PC-3 (cell line): Measurements from ENCODE around the gene ARNT2. TPM values are rescaled to one million over a fixed set of nuclear protein-coding genes. Genes with fewer than 3 reads are reported as not detected.

Source experiments
- ATAC-seq: fragments of 200-7000 bp; cut with Tn5 transposase; 2 replicates; pipeline ENCODE4 v1.9.1; 2020; ENCODE audit warnings: mild to moderate bottlenecking, moderate library complexity
- BruUV-seq: library from RNA; stranded (reverse); fragments of 400-500 nt; replicated peaks from 2 replicates; lab custom pipeline; 2021; lab: Mats Ljungman, UMichigan
- CTCF ChIA-PET: fragments of 300-600 bp; sonication (Branson Sonifier 250); formaldehyde crosslinking; loops from one replicate; lab custom pipeline; 2022; ENCODE audit warnings: antibody characterized with exemption; lab: Charles Lee
- POLR2A ChIA-PET: fragments of 300-600 bp; sonication (Branson Sonifier 250); formaldehyde crosslinking; loops from one replicate; lab custom pipeline; 2022; ENCODE audit warnings: antibody characterized with exemption; ENCODE audit not compliant: unreplicated experiment; lab: Charles Lee
- DNase-seq: peaks from one replicate; pipeline ENCODE4 v3.0.0-alpha.2; 2015
- H2AFZ ChIP-seq: fragments of 300-600 bp; sonication (generic); 2 replicates; pipeline ENCODE4 v1.6.0; 2016; ENCODE audit warnings: antibody characterized with exemption, low read length
- H3F3A ChIP-seq: fragments of 300-600 bp; sonication (generic); one replicate; pipeline ENCODE4 v1.6.0; 2017; ENCODE audit warnings: antibody characterized with exemption, low read length, control low read depth, mild to moderate bottlenecking; ENCODE audit not compliant: unreplicated experiment
- H3K27ac ChIP-seq: fragments of 300-600 bp; sonication (generic); 2 replicates; pipeline ENCODE4 v1.5.1; 2016; ENCODE audit warnings: mild to moderate bottlenecking, low read length
- H3K27me3 ChIP-seq: fragments of 300-600 bp; sonication (generic); 2 replicates; pipeline ENCODE4 v1.6.1; 2016; ENCODE audit warnings: low read length, mixed read lengths
- H3K36me3 ChIP-seq: fragments of 300-600 bp; sonication (generic); 2 replicates; pipeline ENCODE4 v1.6.1; 2016; ENCODE audit warnings: low read depth, mixed run types, low read length, mixed read lengths
- H3K4me1 ChIP-seq: fragments of 300-600 bp; sonication (generic); 2 replicates; pipeline ENCODE4 v1.5.1; 2016; ENCODE audit warnings: low read length; ENCODE audit not compliant: insufficient read depth
- H3K4me2 ChIP-seq: fragments of 300-600 bp; sonication (generic); 2 replicates; pipeline ENCODE4 v1.6.0; 2016; ENCODE audit warnings: low read length
- H3K4me3 ChIP-seq: fragments of 300-600 bp; sonication (generic); 2 replicates; pipeline ENCODE4 v1.5.1; 2016; ENCODE audit warnings: mild to moderate bottlenecking, low read length, mixed read lengths
- H3K79me2 ChIP-seq: fragments of 300-600 bp; sonication (generic); 2 replicates; pipeline ENCODE4 v1.6.1; 2017; ENCODE audit warnings: low read length, mixed read lengths
- H3K9ac ChIP-seq: fragments of 300-600 bp; sonication (generic); 2 replicates; pipeline ENCODE4 v1.6.0; 2016; ENCODE audit warnings: mild to moderate bottlenecking, low read length
- H3K9me2 ChIP-seq: fragments of 300-600 bp; sonication (generic); replicated peaks from 2 replicates; pipeline ENCODE4 v1.6.1; 2016; ENCODE audit warnings: mixed run types, low read length, mixed read lengths
- H3K9me3 ChIP-seq: fragments of 300-600 bp; sonication (generic); 2 replicates; pipeline ENCODE4 v1.6.1; 2016; ENCODE audit warnings: low read length, mixed read lengths
- H4K20me1 ChIP-seq: fragments of 300-600 bp; sonication (generic); 2 replicates; pipeline ENCODE4 v1.6.1; 2016; ENCODE audit warnings: low read length, mixed read lengths
- CTCF ChIP-seq: fragments of 300-600 bp; sonication (generic); conservative IDR thresholded peaks from 2 replicates; pipeline ENCODE4 v1.5.1; 2017; ENCODE audit warnings: antibody characterized with exemption, low read depth, mild to moderate bottlenecking, low read length
- EZH2 ChIP-seq: fragments of 300-600 bp; sonication (generic); IDR thresholded peaks from one replicate; pipeline ENCODE4 v1.6.1; 2017; ENCODE audit warnings: antibody characterized with exemption, mild to moderate bottlenecking, low read length; ENCODE audit not compliant: unreplicated experiment
- EZH2phosphoT487 ChIP-seq: fragments of 300-600 bp; sonication (generic); IDR thresholded peaks from 2 replicates; pipeline ENCODE4 v1.6.1; 2018; ENCODE audit warnings: mild to moderate bottlenecking, antibody characterized with exemption, low read length, borderline replicate concordance
- intact Hi-C: fragments of 100-400 bp; cut with micrococcal nuclease; formaldehyde crosslinking; loops from 2 replicates; pipeline ENCODE4 v1.9.0; 2023
- total RNA-seq: library from RNA; depleted of rRNA; stranded (reverse); fragments of >200 nt; gene quantifications from 2 replicates; pipeline ENCODE4 v1.2.3, GENCODE V29; 2014

ARNT2 gene
- total RNA-seq, 1 experiment from 2014 or later = 0.11 TPM

GRCh38 chr15:80638553-80639167, 234.5 kb downstream of the ARNT2 start:
- H3F3A ChIP-seq = no peaks in the 10 kb centered on the region
- H3K79me2 ChIP-seq = no peaks in the 10 kb centered on the region
- intact Hi-C loops = no loop called here
- H3K27me3 ChIP-seq = no peaks in the 10 kb centered on the region
- no TSS peak for BruUV-seq
- no peak for TF ChIP-seq EZH2
- no peak for TF ChIP-seq EZH2phosphoT487
- TF ChIP-seq CTCF = no peak
- ATAC-seq (no peak), DNase-seq (no peak)
- POLR2A ChIA-PET = interaction anchor here (0.6 kb wide), 1 partner anchor 9 kb away, joined by 3 read pairs; no protein-coding TSS in a partner anchor
- H3K9ac ChIP-seq = no peak overlapping the region
- no peaks in the 10 kb centered on the region for H3K4me1 ChIP-seq
- H3K9me2 ChIP-seq = no peaks in the 10 kb centered on the region
- no peak overlapping the region for H3K27ac ChIP-seq
- 0 out of 2 replicates have a peak, but pooled peaks cover 5% of the 10 kb centered on the region for H3K9me3 ChIP-seq
- no peak overlapping the region for H2AFZ ChIP-seq
- no peaks in the 10 kb centered on the region for H3K36me3 ChIP-seq
- CTCF ChIA-PET = no interaction called here
- no peak overlapping the region for H3K4me3 ChIP-seq
- H4K20me1 ChIP-seq = no peaks in the 10 kb centered on the region
- no peak overlapping the region for H3K4me2 ChIP-seq

DNA sequence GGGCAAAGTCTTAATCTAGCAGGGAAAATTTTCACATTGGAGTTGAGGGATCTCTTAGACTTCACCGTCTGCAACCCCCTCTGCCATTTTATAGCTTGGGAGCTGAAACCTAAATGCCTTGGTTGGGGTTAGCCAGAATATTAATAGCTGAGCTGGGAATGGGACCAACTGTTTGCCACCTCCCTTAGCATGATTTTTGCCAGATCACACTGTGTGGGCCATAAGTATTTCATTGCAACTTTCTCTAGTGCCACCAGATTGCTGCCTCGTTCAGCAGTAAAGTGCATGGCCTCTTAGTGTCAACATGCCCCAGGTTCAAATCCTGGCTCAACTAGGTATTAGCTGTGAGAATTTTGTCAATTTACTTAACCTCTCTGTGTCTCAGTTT, 235.0 kb downstream of the ARNT2 start:
- H3K27me3 ChIP-seq = no peaks in the 10 kb centered on the region
- H3K79me2 ChIP-seq = no peaks in the 10 kb centered on the region
- no peaks in the 10 kb centered on the region for H3F3A ChIP-seq
- intact Hi-C loops = no loop called here
- H3K27ac ChIP-seq = no peak overlapping the region
- H3K9ac ChIP-seq = no peak overlapping the region
- H4K20me1 ChIP-seq = no peaks in the 10 kb centered on the region
- H3K9me2 ChIP-seq = no peaks in the 10 kb centered on the region
- H3K4me1 ChIP-seq = no peaks in the 10 kb centered on the region
- H3K9me3 ChIP-seq = 0 out of 2 replicates have a peak, but pooled peaks cover 5% of the 10 kb centered on the region
- POLR2A ChIA-PET = no interaction called here
- H2AFZ ChIP-seq = no peak overlapping the region
- CTCF ChIA-PET = no interaction called here
- H3K4me3 ChIP-seq = no peak overlapping the region
- no peak for DNase-seq
- TF ChIP-seq EZH2phosphoT487 (no peak), EZH2 (no peak), CTCF (no peak)
- no peak for ATAC-seq
- H3K36me3 ChIP-seq = no peaks in the 10 kb centered on the region
- BruUV-seq = no TSS peak
- H3K4me2 ChIP-seq = no peak overlapping the region

DNA sequence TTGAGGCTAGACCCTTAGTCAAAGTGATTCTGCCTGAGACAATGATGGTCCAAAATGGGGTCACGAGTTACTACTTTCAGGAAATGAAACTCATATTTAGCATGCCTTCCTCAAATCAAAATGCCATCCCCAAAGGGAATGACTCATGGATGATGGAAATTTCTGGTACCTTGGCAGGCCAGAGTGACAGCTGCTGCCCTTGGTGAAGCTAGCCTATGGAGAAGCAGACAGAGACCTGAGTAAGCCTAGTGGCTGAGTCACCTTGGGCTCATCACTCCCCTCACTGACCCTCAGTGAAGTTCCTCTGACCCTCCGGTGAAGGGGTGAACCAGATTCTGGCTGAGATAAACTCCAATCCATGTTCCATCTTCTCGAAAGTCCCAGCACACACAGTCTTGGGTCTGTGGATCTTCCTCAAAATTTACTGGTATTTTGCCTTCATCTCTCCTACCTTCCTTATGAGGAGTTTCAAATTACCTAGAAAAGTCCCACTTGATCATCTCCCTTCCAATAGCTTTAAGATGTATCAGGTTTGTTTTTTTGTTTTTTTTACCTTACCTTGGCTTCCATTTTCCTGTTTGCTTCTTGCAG, 236.4 kb downstream of the ARNT2 start:
- Histone ChIP-seq H3K9me2 (no peaks in the 10 kb centered on the region), H3K27ac (no peak overlapping the region), H3F3A (no peaks in the 10 kb centered on the region), H3K9me3 (0 out of 2 replicates have a peak, but pooled peaks cover 5% of the 10 kb centered on the region), H2AFZ (no peak overlapping the region), H3K4me3 (no peak overlapping the region), H3K79me2 (no peaks in the 10 kb centered on the region), H3K4me1 (no peaks in the 10 kb centered on the region), H3K9ac (no peak overlapping the region), H3K27me3 (no peaks in the 10 kb centered on the region), H3K36me3 (no peaks in the 10 kb centered on the region), H4K20me1 (no peaks in the 10 kb centered on the region), H3K4me2 (no peak overlapping the region)
- no peak for TF ChIP-seq CTCF
- intact Hi-C loops = no loop called here
- ChIA-PET CTCF (no interaction called here), POLR2A (no interaction called here)
- no TSS peak for BruUV-seq
- ATAC-seq = no peak
- DNase-seq = no peak
